ENCODE data around the gene DRC3.

DNA sequence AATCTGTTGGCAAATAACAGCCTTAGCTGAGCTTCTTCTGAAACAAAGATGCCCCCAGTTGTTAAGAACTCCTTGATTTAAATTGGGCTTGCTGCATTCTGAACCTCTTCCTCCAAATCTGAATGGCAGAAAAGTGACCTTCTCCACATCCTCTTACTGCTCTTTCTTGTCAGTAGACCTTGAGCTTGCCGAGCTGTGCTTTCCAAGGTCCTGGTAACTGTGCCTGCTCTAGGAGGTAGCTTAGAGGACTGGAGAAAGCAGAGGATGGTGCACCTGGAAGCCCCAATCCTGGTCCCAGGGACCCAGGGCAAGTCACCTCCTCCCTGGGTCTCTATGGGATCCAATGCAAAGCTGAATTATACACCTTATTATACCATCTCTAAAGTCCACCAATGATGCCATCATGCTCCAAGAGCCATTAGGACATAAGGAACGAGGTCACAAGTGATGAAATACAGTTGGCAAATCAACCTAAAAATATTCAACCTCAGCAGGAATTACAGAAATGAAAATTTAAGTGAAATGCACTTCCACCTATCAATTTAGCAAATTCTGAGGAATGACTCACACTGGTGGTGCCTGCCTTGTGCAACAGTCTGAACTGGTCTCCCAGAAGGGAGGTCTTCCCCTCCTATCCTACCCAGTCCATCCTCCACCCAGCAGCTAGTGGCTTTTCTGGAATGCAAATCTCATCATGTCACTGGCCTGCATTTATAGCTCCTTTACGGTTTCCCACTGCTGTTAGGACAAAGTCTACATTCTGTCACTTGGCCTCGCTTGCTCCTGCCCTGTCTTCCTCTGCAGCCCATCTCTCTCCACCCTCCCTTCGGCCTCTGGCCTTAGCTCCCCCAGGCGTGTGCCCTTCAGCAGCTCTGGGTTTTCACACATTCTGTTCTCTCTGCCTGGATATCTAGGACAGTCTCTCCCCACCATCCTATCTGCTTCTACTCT lies 37.1 kb upstream of the DRC3 start:
- TF ChIP-seq, protein P1, sequence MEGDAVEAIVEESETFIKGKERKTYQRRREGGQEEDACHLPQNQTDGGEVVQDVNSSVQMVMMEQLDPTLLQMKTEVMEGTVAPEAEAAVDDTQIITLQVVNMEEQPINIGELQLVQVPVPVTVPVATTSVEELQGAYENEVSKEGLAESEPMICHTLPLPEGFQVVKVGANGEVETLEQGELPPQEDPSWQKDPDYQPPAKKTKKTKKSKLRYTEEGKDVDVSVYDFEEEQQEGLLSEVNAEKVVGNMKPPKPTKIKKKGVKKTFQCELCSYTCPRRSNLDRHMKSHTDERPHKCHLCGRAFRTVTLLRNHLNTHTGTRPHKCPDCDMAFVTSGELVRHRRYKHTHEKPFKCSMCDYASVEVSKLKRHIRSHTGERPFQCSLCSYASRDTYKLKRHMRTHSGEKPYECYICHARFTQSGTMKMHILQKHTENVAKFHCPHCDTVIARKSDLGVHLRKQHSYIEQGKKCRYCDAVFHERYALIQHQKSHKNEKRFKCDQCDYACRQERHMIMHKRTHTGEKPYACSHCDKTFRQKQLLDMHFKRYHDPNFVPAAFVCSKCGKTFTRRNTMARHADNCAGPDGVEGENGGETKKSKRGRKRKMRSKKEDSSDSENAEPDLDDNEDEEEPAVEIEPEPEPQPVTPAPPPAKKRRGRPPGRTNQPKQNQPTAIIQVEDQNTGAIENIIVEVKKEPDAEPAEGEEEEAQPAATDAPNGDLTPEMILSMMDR (conservative IDR thresholded peaks at IDR 0.05; ENCODE audit: low read length) = no peak
- TF ChIP-seq EZH2phosphoT487 (IDR thresholded peaks at IDR 0.05; ENCODE audit: borderline replicate concordance, low read depth, low read length) = no peak
